H1 (cell line): Measurements from ENCODE around the gene IMP3. TPM values are rescaled to one million over a fixed set of nuclear protein-coding genes. Genes with fewer than 3 reads are reported as not detected.

Source experiments
- CTCF ChIA-PET: fragments of 300-600 bp; sonication (Branson Sonifier 250); formaldehyde crosslinking; loops from one replicate; lab custom pipeline; 2021; ENCODE audit not compliant: partially characterized antibody; lab: Charles Lee
- POLR2A ChIA-PET: fragments of 300-600 bp; sonication (Branson Sonifier 250); formaldehyde crosslinking; loops from one replicate; lab custom pipeline; 2021; ENCODE audit warnings: inconsistent platforms; ENCODE audit not compliant: partially characterized antibody; lab: Charles Lee
- DNase-seq, 2 experiments: peaks; one replicate each; pipeline versions ENCODE4 v3.0.0 to v3.0.0-alpha.2; 2010 to 2022; ENCODE audit warnings: low spot score in 2 of 2, low read depth in 1 of 2, mixed read lengths in 1 of 2
- FAIRE-seq: peaks from 2 replicates; lab custom pipeline; 2011; peaks lifted over from hg19 to GRCh38; lab: Jason Lieb, UNC
- H2AFZ ChIP-seq: 2 replicates; pipeline ENCODE4 v1.8.1; 2012; ENCODE audit warnings: low read length, inconsistent platforms
- H2AK5ac ChIP-seq: 2 replicates; pipeline ENCODE4 v1.6.1; 2013; ENCODE audit warnings: low read depth, low read length
- H2BK120ac ChIP-seq: replicated peaks from 2 replicates; pipeline ENCODE3; 2013; ENCODE audit warnings: low read depth, low read length, inconsistent platforms
- H2BK12ac ChIP-seq: 2 replicates; pipeline ENCODE4 v1.6.1; 2013; ENCODE audit warnings: low read depth, low read length
- H2BK15ac ChIP-seq: 2 replicates; pipeline ENCODE4 v1.6.1; 2013; ENCODE audit warnings: low read length
- H2BK20ac ChIP-seq: 2 replicates; pipeline ENCODE4 v1.6.1; 2013; ENCODE audit warnings: low read length
- H2BK5ac ChIP-seq: 2 replicates; pipeline ENCODE4 v1.6.1; 2013; ENCODE audit warnings: low read depth, low read length
- H3K14ac ChIP-seq: 2 replicates; pipeline ENCODE4 v1.6.1; 2013; ENCODE audit warnings: inconsistent platforms; ENCODE audit not compliant: insufficient read length
- H3K18ac ChIP-seq: 2 replicates; pipeline ENCODE4 v1.6.1; 2013; ENCODE audit warnings: low read length; ENCODE audit errors: extremely low read depth
- H3K23ac ChIP-seq: 2 replicates; pipeline ENCODE4 v1.6.1; 2013; ENCODE audit warnings: inconsistent platforms; ENCODE audit not compliant: insufficient read length
- H3K23me2 ChIP-seq: 2 replicates; pipeline ENCODE4 v1.6.1; 2013; ENCODE audit warnings: low read depth, low read length
- H3K27ac ChIP-seq: 2 replicates; pipeline ENCODE4 v1.6.1; 2011; ENCODE audit warnings: low read depth, low read length, inconsistent platforms
- H3K27me3 ChIP-seq, 4 experiments: replicated peaks in 1 of 4; 1 replicate in 1 of 4; 2 replicates in 3 of 4; pipeline versions ENCODE4 v1.6.1 to v1.8.1; 2011 to 2013; ENCODE audit warnings: low read length in 3 of 4, mild to moderate bottlenecking in 3 of 4, inconsistent platforms in 2 of 4, mixed read lengths in 2 of 4, moderate library complexity in 1 of 4; ENCODE audit not compliant: control insufficient read depth in 3 of 4, insufficient read depth in 3 of 4; ENCODE audit errors: extremely low read depth in 1 of 4
- H3K36me3 ChIP-seq, 4 experiments: 2 replicates each; pipeline versions ENCODE4 v1.6.1 to v1.8.1; 2011 to 2013; ENCODE audit warnings: mild to moderate bottlenecking in 4 of 4, low read length in 3 of 4, moderate library complexity in 2 of 4, control low read depth in 1 of 4, inconsistent platforms in 1 of 4; ENCODE audit not compliant: insufficient read depth in 4 of 4, control insufficient read depth in 2 of 4
- H3K4ac ChIP-seq: replicated peaks from 2 replicates; pipeline ENCODE3; 2013; ENCODE audit warnings: low read length, low read depth, mixed read lengths, inconsistent platforms; ENCODE audit not compliant: insufficient read length
- H3K4me1 ChIP-seq, 4 experiments: replicated peaks in 1 of 4; 1 replicate in 1 of 4; 2 replicates in 3 of 4; pipeline versions ENCODE4 v1.6.1 to v1.8.1; 2011 to 2013; ENCODE audit warnings: low read length in 3 of 4, inconsistent platforms in 2 of 4, mixed read lengths in 1 of 4; ENCODE audit not compliant: insufficient read depth in 4 of 4, control insufficient read depth in 3 of 4
- H3K4me2 ChIP-seq, 2 experiments: 2 replicates each; pipeline versions ENCODE4 v1.6.1 to v1.8.1; 2011 to 2013; ENCODE audit warnings: low read depth in 2 of 2, low read length in 2 of 2, control low read depth in 1 of 2, inconsistent platforms in 1 of 2, mild to moderate bottlenecking in 1 of 2; ENCODE audit not compliant: insufficient read depth in 1 of 2
- H3K4me3 ChIP-seq, 4 experiments: fragments of 200-600, 300-600 bp in 1 of 4; sonication (generic), shearing (Covaris generic), sonication (Bioruptor Twin) in 1 of 4; 2 replicates each; pipeline versions ENCODE4 v1.5.1 to v1.8.1; 2011 to 2016; ENCODE audit warnings: low read length in 4 of 4, low read depth in 3 of 4, control low read depth in 2 of 4, inconsistent platforms in 2 of 4, mild to moderate bottlenecking in 2 of 4, mixed read lengths in 1 of 4, moderate library complexity in 1 of 4; ENCODE audit not compliant: insufficient read depth in 2 of 4; ENCODE audit errors: extremely low read depth in 1 of 4
- H3K56ac ChIP-seq: replicated peaks from 2 replicates; pipeline ENCODE3; 2013; ENCODE audit warnings: low read depth, mild to moderate bottlenecking, mixed read lengths, low read length, inconsistent platforms; ENCODE audit not compliant: insufficient read length
- H3K79me1 ChIP-seq: 2 replicates; pipeline ENCODE4 v1.6.1; 2013; ENCODE audit warnings: low read depth, low read length, control low read depth
- H3K79me2 ChIP-seq, 2 experiments: 2 replicates each; pipeline versions ENCODE4 v1.6.1 to v1.8.1; 2012 to 2013; ENCODE audit warnings: low read length in 2 of 2, mild to moderate bottlenecking in 2 of 2, inconsistent platforms in 1 of 2; ENCODE audit not compliant: insufficient read depth in 2 of 2, control insufficient read depth in 1 of 2
- H3K9ac ChIP-seq, 4 experiments: replicated peaks in 1 of 4; 1 replicate in 1 of 4; 2 replicates in 3 of 4; pipeline versions ENCODE4 v1.6.1 to v1.8.1; 2011 to 2013; ENCODE audit warnings: low read depth in 3 of 4, low read length in 3 of 4, control low read depth in 2 of 4, mild to moderate bottlenecking in 2 of 4, moderate library complexity in 2 of 4, inconsistent platforms in 1 of 4; ENCODE audit errors: extremely low read depth in 1 of 4
- H3K9me3 ChIP-seq, 2 experiments: 2 replicates each; pipeline versions ENCODE4 v1.6.1 to v1.8.1; 2012 to 2013; ENCODE audit warnings: mild to moderate bottlenecking in 2 of 2, moderate library complexity in 2 of 2, control low read depth in 1 of 2, inconsistent platforms in 1 of 2, low read depth in 1 of 2, low read length in 1 of 2, mixed read lengths in 1 of 2; ENCODE audit not compliant: insufficient read depth in 2 of 2
- H4K20me1 ChIP-seq, 2 experiments: replicated peaks in 1 of 2; 2 replicates each; pipeline versions ENCODE3 to v1.8.1; 2011 to 2013; ENCODE audit warnings: inconsistent platforms in 2 of 2, low read length in 2 of 2, mild to moderate bottlenecking in 1 of 2; ENCODE audit not compliant: insufficient read depth in 2 of 2, control insufficient read depth in 1 of 2
- H4K5ac ChIP-seq: 2 replicates; pipeline ENCODE4 v1.6.1; 2013; ENCODE audit warnings: low read length, low read depth, mixed read lengths, inconsistent platforms; ENCODE audit not compliant: insufficient read length
- H4K8ac ChIP-seq: 2 replicates; pipeline ENCODE4 v1.8.0; 2013; ENCODE audit warnings: mild to moderate bottlenecking, moderate library complexity, low read length, inconsistent platforms; ENCODE audit not compliant: insufficient read depth; ENCODE audit errors: extremely low read depth
- H4K91ac ChIP-seq: replicated peaks from 2 replicates; pipeline ENCODE3; 2013; ENCODE audit warnings: low read length, mixed read lengths, inconsistent platforms; ENCODE audit not compliant: insufficient read length
- CREB1 ChIP-seq: IDR thresholded peaks from 2 replicates; pipeline ENCODE4 v1.6.1; 2012; ENCODE audit warnings: inconsistent platforms
- SRF ChIP-seq: IDR thresholded peaks from 2 replicates; pipeline ENCODE4 v1.6.1; 2011; ENCODE audit warnings: mild to moderate bottlenecking, low read depth, low read length, moderate library complexity
- WGBS, 2 experiments: shearing (Covaris generic) in 1 of 2; methylation state at CpG; one replicate each; pipeline versions ENCODE4 v1.1.6 to v1.1.7; 2013 to 2015; ENCODE audit warnings: low lambda C conversion rate in 2 of 2, mixed read lengths in 2 of 2, inconsistent platforms in 1 of 2, low coverage in 1 of 2, missing lambda C conversion rate in 1 of 2; ENCODE audit not compliant: insufficient replicate concordance in 2 of 2, insufficient coverage in 1 of 2, insufficient read length in 1 of 2; ENCODE audit errors: extremely low coverage in 1 of 2, missing lambda C conversion rate in 1 of 2; 5-methylcytosine and 5-hydroxymethylcytosine counted together
- polyA plus RNA-seq, 7 experiments: library from polyadenylated mRNA; depleted of rRNA in 3 of 7; stranded (reverse) in 5 of 7; unstranded in 2 of 7; fragments of >200 nt in 5 of 7; fragments of 200-250 nt in 2 of 7; gene quantifications; 1 replicate in 5 of 7; 2 replicates in 1 of 7; 4 replicates in 1 of 7; pipeline versions ENCODE4 v1.2.1 to v1.2.3, GENCODE V29; 2011 to 2013; ENCODE audit warnings: missing spikeins in 2 of 7, mixed read lengths in 2 of 7
- total RNA-seq: library from RNA; stranded (reverse); fragmentation: NEBNext Ultra II Directional; extraction: Animal tissue kit (Norgen Biotek cat#: 25700); gene quantifications from 2 replicates; pipeline ENCODE4 v1.2.1, GENCODE V29; 2021
- TF ChIP-seq, protein P1 (sequence below): IDR thresholded peaks from 2 replicates; pipeline ENCODE4 v1.6.1; 2012; ENCODE audit warnings: inconsistent platforms

The IMP3 gene
- total and polyA plus RNA-seq, 2 of the 8 experiments (the other 6 are each of a cell fraction or from before 2014, with no cell fraction given), result 114 to 273 TPM

DNA sequence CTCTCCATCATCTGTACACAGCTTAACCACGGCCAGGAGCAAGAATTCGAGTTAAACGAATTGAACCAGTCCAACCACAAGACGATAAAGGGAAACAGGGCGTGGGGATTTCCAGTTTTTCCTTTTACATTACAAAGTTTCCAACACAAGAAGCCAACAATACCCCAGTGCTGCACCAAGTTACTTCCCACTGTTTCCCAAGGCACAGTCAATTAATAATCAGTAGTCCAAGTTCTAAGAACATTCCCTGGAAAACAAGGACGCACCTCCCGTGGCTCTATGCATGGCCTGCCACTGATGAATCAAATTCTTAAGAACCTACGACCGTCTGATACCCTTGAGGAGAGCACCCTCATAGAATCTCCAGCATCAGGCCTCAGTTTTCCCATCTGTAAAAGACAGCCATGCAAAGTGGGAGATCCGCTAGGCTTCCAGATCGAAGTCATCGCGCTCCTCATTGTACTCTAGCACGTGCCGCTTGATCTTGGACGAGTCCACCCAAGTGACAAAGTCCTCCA lies 774 bp downstream of the IMP3 start:
- peak overlapping the region; percentile 98 for H4K91ac ChIP-seq
- H3K9ac ChIP-seq, result peak overlapping the region; percentile 97 to 100 (median 99)
- 0 out of 2 replicates have a peak overlapping the region, but pooled peaks have one; percentile 99 for H3K18ac ChIP-seq
- peak overlapping the region; percentile 100; the same call in 1 of the 2 replicates for H2BK12ac ChIP-seq
- peaks cover 10 to 34% of the 10 kb centered on the region in 2 experiments for H3K79me2 ChIP-seq
- H2AFZ ChIP-seq, result no peak overlapping the region
- no peak overlapping the region for H3K14ac ChIP-seq
- peak overlapping the region; percentile 89 for H4K5ac ChIP-seq
- H3K79me1 ChIP-seq, result peaks cover 13% of the 10 kb centered on the region
- H3K4me2 ChIP-seq, result peak overlapping the region; percentile 85 to 98
- H4K20me1 ChIP-seq, result peaks cover 10 to 19% of the 10 kb centered on the region in 2 experiments
- H3K56ac ChIP-seq, result peak overlapping the region; percentile 96
- H3K9me3 ChIP-seq, result no peaks in the 10 kb centered on the region
- POLR2A ChIA-PET, result interaction anchor here (0.7 to 8.2 kb wide), 21 partner anchors 9 to 269 kb away, joined by 3 to 73 read pairs (median 6); partner anchors contain the start of genes CSPG4, SIN3A, SNUPN and SNX33
- no peak overlapping the region for H3K23ac ChIP-seq
- H3K4me3 ChIP-seq, result peak overlapping the region; percentile 82 to 99 (median 94)
- no peak for FAIRE-seq
- H3K4me1 ChIP-seq, result peaks cover 2 to 10% (median 8%) of the 10 kb centered on the region in 4 experiments; a peak in 6 of 7 replicates
- H2BK15ac ChIP-seq, result peak overlapping the region; percentile 81; the same call in 1 of the 2 replicates
- H2BK5ac ChIP-seq, result peak overlapping the region; percentile 100
- CTCF ChIA-PET, result interaction anchor here (0.7 to 5.4 kb wide), 8 partner anchors 9 to 163 kb away, joined by 3 to 28 read pairs (median 6); partner anchors contain the start of gene SNUPN
- peak overlapping the region; percentile 13 for H2BK120ac ChIP-seq
- H2AK5ac ChIP-seq, result peak overlapping the region; percentile 96
- WGBS, 2 experiments, result 5% methylated on average over 16 of the region's 16 CpGs; no CpG with 5 or more reads in 1 of the 2 experiments
- H3K27me3 ChIP-seq, result no peaks in the 10 kb centered on the region
- peak; percentile 13; the same call in 1 of the 2 replicates for TF ChIP-seq CREB1
- TF ChIP-seq SRF, result no peak
- TF ChIP-seq, protein P1, sequence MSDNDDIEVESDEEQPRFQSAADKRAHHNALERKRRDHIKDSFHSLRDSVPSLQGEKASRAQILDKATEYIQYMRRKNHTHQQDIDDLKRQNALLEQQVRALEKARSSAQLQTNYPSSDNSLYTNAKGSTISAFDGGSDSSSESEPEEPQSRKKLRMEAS, result peak; percentile 35; the same call in 1 of the 2 replicates
- TF ChIP-seq, all 59 proteins: peak for 2
- Histone ChIP-seq H4K8ac (peak overlapping the region; percentile 99; the same call in 1 of the 2 replicates), H3K36me3 (0 out of 8 replicates have a peak, but pooled peaks cover 0 to 4% (median 0%) of the 10 kb centered on the region in 4 experiments), H3K4ac (peak overlapping the region; percentile 98), H3K27ac (peak overlapping the region; percentile 94), H2BK20ac (no peak overlapping the region), H3K23me2 (peaks cover 9% of the 10 kb centered on the region)
- DNase-seq, result no peak
